IMR-90 (cell line): Measurements from ENCODE around the gene ANK3. TPM values are rescaled to one million over a fixed set of nuclear protein-coding genes. Genes with fewer than 3 reads are reported as not detected.

Experiments
- ATAC-seq: fragments of 200-7000 bp; cut with Tn5 transposase; 2 replicates; pipeline ENCODE4 v1.9.1; 2020; ENCODE audit warnings: low read depth, mild to moderate bottlenecking, moderate library complexity
- BruUV-seq: library from RNA; stranded (reverse); fragments of 400-500 nt; replicated peaks from 2 replicates; lab custom pipeline; 2021; lab: Mats Ljungman, UMichigan
- CTCF ChIA-PET: fragments of 300-600 bp; formaldehyde crosslinking; extraction: SDS; loops from one replicate; lab custom pipeline; 2021; ENCODE audit warnings: antibody characterized with exemption; lab: Yijun Ruan, JAX
- POLR2A ChIA-PET: fragments of 300-600 bp; sonication (Branson Sonifier 250); formaldehyde crosslinking; loops from one replicate; lab custom pipeline; 2022; ENCODE audit warnings: antibody characterized with exemption; ENCODE audit not compliant: unreplicated experiment; lab: Charles Lee
- DNase-seq: peaks from one replicate; pipeline ENCODE4 v3.0.0; 2013
- H2AFZ ChIP-seq: replicated peaks from 2 replicates; pipeline ENCODE3; 2013; ENCODE audit warnings: low read length, mild to moderate bottlenecking; ENCODE audit not compliant: poor library complexity
- H2AK5ac ChIP-seq: 2 replicates; pipeline ENCODE4 v1.6.1; 2013; ENCODE audit warnings: low read depth, low read length, inconsistent platforms
- H2AK9ac ChIP-seq: replicated peaks from 2 replicates; pipeline ENCODE3; 2013; ENCODE audit warnings: mild to moderate bottlenecking, low read depth, low read length, moderate library complexity; ENCODE audit not compliant: poor library complexity
- H2BK120ac ChIP-seq: 2 replicates; pipeline ENCODE4 v1.6.1; 2013; ENCODE audit warnings: low read depth, low read length, inconsistent platforms
- H2BK15ac ChIP-seq: 3 replicates; pipeline ENCODE4 v1.6.1; 2013; ENCODE audit warnings: low read depth, low read length, inconsistent platforms
- H2BK20ac ChIP-seq: 2 replicates; pipeline ENCODE4 v1.6.1; 2013; ENCODE audit warnings: low read depth, mild to moderate bottlenecking, inconsistent platforms, low read length, moderate library complexity
- H2BK5ac ChIP-seq: 2 replicates; pipeline ENCODE4 v1.6.1; 2013; ENCODE audit warnings: mild to moderate bottlenecking, low read depth, low read length, inconsistent platforms; ENCODE audit not compliant: poor library complexity, severe bottlenecking
- H3K14ac ChIP-seq: replicated peaks from 2 replicates; pipeline ENCODE4 v1.6.1; 2013; ENCODE audit warnings: low read depth, low read length, inconsistent platforms
- H3K18ac ChIP-seq: 2 replicates; pipeline ENCODE4 v1.6.1; 2013; ENCODE audit warnings: low read depth, low read length, control low read depth
- H3K23ac ChIP-seq: 2 replicates; pipeline ENCODE4 v1.6.1; 2013; ENCODE audit warnings: low read depth, low read length, inconsistent platforms
- H3K27ac ChIP-seq: 2 replicates; pipeline ENCODE4 v1.5.1; 2013; ENCODE audit warnings: mild to moderate bottlenecking, control low read depth, low read length; ENCODE audit not compliant: insufficient read depth
- H3K27me3 ChIP-seq: 2 replicates; pipeline ENCODE4 v1.6.1; 2013; ENCODE audit warnings: low read length; ENCODE audit not compliant: control insufficient read depth, insufficient read depth
- H3K36me3 ChIP-seq: 2 replicates; pipeline ENCODE4 v1.6.1; 2013; ENCODE audit warnings: low read length, mixed read lengths; ENCODE audit not compliant: control insufficient read depth, insufficient read depth
- H3K4ac ChIP-seq: 2 replicates; pipeline ENCODE4 v1.6.1; 2013; ENCODE audit warnings: low read depth, low read length, inconsistent platforms
- H3K4me1 ChIP-seq: 2 replicates; pipeline ENCODE4 v1.6.1; 2013; ENCODE audit warnings: low read length, mixed read lengths; ENCODE audit not compliant: control insufficient read depth, insufficient read depth
- H3K4me2 ChIP-seq: 2 replicates; pipeline ENCODE4 v1.6.1; 2013; ENCODE audit warnings: low read depth, mild to moderate bottlenecking, control low read depth, low read length, moderate library complexity
- H3K4me3 ChIP-seq: 2 replicates; pipeline ENCODE4 v1.5.1; 2013; ENCODE audit warnings: low read depth, mild to moderate bottlenecking, control low read depth, low read length, moderate library complexity; ENCODE audit not compliant: insufficient read depth
- H3K56ac ChIP-seq: 2 replicates; pipeline ENCODE4 v1.6.1; 2013; ENCODE audit warnings: low read length, inconsistent platforms; ENCODE audit not compliant: insufficient read depth; ENCODE audit errors: extremely low read depth
- H3K79me1 ChIP-seq, 2 experiments: 2 replicates each; pipeline ENCODE4 v1.6.1; 2013; ENCODE audit warnings: low read length in 2 of 2, inconsistent platforms in 1 of 2, low read depth in 1 of 2
- H3K9ac ChIP-seq: 2 replicates; pipeline ENCODE4 v1.6.1; 2013; ENCODE audit warnings: low read depth, low read length, control low read depth
- H3K9me1 ChIP-seq: 2 replicates; pipeline ENCODE4 v1.6.1; 2013; ENCODE audit warnings: low read length, inconsistent platforms; ENCODE audit not compliant: insufficient read depth
- H3K9me3 ChIP-seq: 2 replicates; pipeline ENCODE4 v1.6.1; 2013; ENCODE audit warnings: low read length; ENCODE audit not compliant: control insufficient read depth, insufficient read depth
- H4K20me1 ChIP-seq: 2 replicates; pipeline ENCODE4 v1.6.1; 2013; ENCODE audit warnings: low read length, inconsistent platforms; ENCODE audit not compliant: insufficient read depth
- H4K5ac ChIP-seq: 2 replicates; pipeline ENCODE4 v1.6.1; 2013; ENCODE audit warnings: mild to moderate bottlenecking, low read depth, low read length, control low read depth
- H4K8ac ChIP-seq, 2 experiments: 2 replicates each; pipeline ENCODE4 v1.6.1; 2013; ENCODE audit warnings: low read depth in 2 of 2, low read length in 2 of 2, control low read depth in 1 of 2, inconsistent platforms in 1 of 2
- H4K91ac ChIP-seq: 2 replicates; pipeline ENCODE4 v1.6.1; 2013; ENCODE audit warnings: low read depth, low read length, inconsistent platforms; ENCODE audit not compliant: insufficient read depth
- BHLHE40 ChIP-seq: fragments of 150-350 bp; IDR thresholded peaks from 2 replicates; pipeline ENCODE4 v1.6.1; 2016; ENCODE audit warnings: mild to moderate bottlenecking, low read depth, low read length
- CEBPB ChIP-seq: IDR thresholded peaks from 2 replicates; pipeline ENCODE4 v1.6.1; 2012; ENCODE audit warnings: low read depth, low read length, improper control_type of control experiment
- ELK1 ChIP-seq: fragments of 150-350 bp; IDR thresholded peaks from 2 replicates; pipeline ENCODE4 v1.6.1; 2016; ENCODE audit warnings: low read depth, mild to moderate bottlenecking, low read length, moderate library complexity, borderline replicate concordance
- MAFK ChIP-seq: IDR thresholded peaks from 2 replicates; pipeline ENCODE4 v1.6.1; 2012; ENCODE audit warnings: low read depth, low read length, improper control_type of control experiment
- MAZ ChIP-seq: IDR thresholded peaks from 2 replicates; pipeline ENCODE4 v1.6.1; 2012; ENCODE audit warnings: low read depth, mild to moderate bottlenecking, low read length, improper control_type of control experiment, moderate library complexity, borderline replicate concordance
- POLR2A ChIP-seq: IDR thresholded peaks from 2 replicates; pipeline ENCODE4 v1.6.1; 2012; ENCODE audit warnings: mild to moderate bottlenecking, low read depth, low read length
- RAD21 ChIP-seq: IDR thresholded peaks from 2 replicates; pipeline ENCODE4 v1.6.1; 2012; ENCODE audit warnings: low read length, improper control_type of control experiment
- RFX5 ChIP-seq: IDR thresholded peaks from 2 replicates; pipeline ENCODE4 v1.8.0; 2012; ENCODE audit warnings: low read depth, mild to moderate bottlenecking, low read length, moderate library complexity
- USF2 ChIP-seq: fragments of 150-350 bp; IDR thresholded peaks from 2 replicates; pipeline ENCODE4 v1.6.1; 2017; ENCODE audit warnings: mild to moderate bottlenecking, antibody characterized with exemption, low read length, low read depth
- WGBS, 2 experiments: methylation state at CpG; one replicate each; pipeline versions ENCODE4 v1.1.5 to v1.1.7; 2013; ENCODE audit warnings: missing lambda C conversion rate in 2 of 2; ENCODE audit not compliant: insufficient read length in 1 of 2; ENCODE audit errors: extremely low coverage in 2 of 2; 5-methylcytosine and 5-hydroxymethylcytosine counted together
- dilution Hi-C: fragments of 300-500 bp; cut with HindIII; formaldehyde crosslinking; loops from one replicate; pipeline ENCODE4 v1.14.3; 2018; ENCODE audit warnings: low sequenced_read_pairs; ENCODE audit not compliant: unreplicated experiment
- in situ Hi-C: fragments of 300-500 bp; cut with MboI; formaldehyde crosslinking; loops from 3 replicates; pipeline ENCODE4 v1.14.3; 2019; ENCODE audit warnings: low sequenced_read_pairs, inconsistent platforms, mixed read lengths
- intact Hi-C: fragments of 100-400 bp; cut with micrococcal nuclease; formaldehyde crosslinking; loops from 2 replicates; pipeline ENCODE4 v1.10.0; 2022
- polyA plus RNA-seq, 3 experiments: library from polyadenylated mRNA; depleted of rRNA; stranded (reverse); fragments of >200 nt; gene quantifications; 2 replicates each; pipeline ENCODE4 v1.2.3, GENCODE V29; 2012; ENCODE audit warnings: low replicate concordance in 1 of 3
- total RNA-seq: library from RNA; depleted of rRNA; stranded (reverse); fragments of >200 nt; gene quantifications from 2 replicates; pipeline ENCODE4 v1.2.3, GENCODE V29; 2012

Gene ANK3
- total and polyA plus RNA-seq, 2 of the 4 experiments (the other 2 are of a cell fraction), result 0.63 to 1.8 TPM

GRCh38 chr10:60200682-60201053 is 189.0 kb downstream of the ANK3 start:
- Histone ChIP-seq H3K23ac (no peak overlapping the region), H3K4ac (no peak overlapping the region), H4K91ac (no peak overlapping the region), H4K8ac (no peak overlapping the region), H2AK5ac (no peak overlapping the region), H3K27ac (no peak overlapping the region), H4K5ac (no peak overlapping the region), H4K20me1 (no peaks in the 10 kb centered on the region), H3K56ac (no peak overlapping the region), H2BK120ac (no peak overlapping the region), H3K18ac (no peak overlapping the region), H3K4me1 (no peaks in the 10 kb centered on the region), H3K36me3 (no peaks in the 10 kb centered on the region), H2BK20ac (no peak overlapping the region), H2BK5ac (no peak overlapping the region), H3K4me3 (no peak overlapping the region), H3K9ac (no peak overlapping the region), H2AFZ (no peak overlapping the region), H3K4me2 (no peak overlapping the region), H2BK15ac (no peak overlapping the region), H3K9me3 (no peaks in the 10 kb centered on the region), H2AK9ac (no peak overlapping the region), H3K79me1 (no peaks in the 10 kb centered on the region), H3K14ac (no peak overlapping the region), H3K9me1 (no peaks in the 10 kb centered on the region), H3K27me3 (peaks cover 17% of the 10 kb centered on the region)
- BruUV-seq, result no TSS peak
- in situ Hi-C loops (loop anchor here (5.0 to 25.0 kb wide), 2 partner anchors 237 to 563 kb away; no protein-coding TSS in a partner anchor), dilution Hi-C loops (no loop called here), intact Hi-C loops (loop anchor here (10.0 kb wide), 2 partner anchors 444 to 966 kb away; no protein-coding TSS in a partner anchor)
- DNase-seq (no peak), ATAC-seq (no peak)
- ChIA-PET CTCF (no interaction called here), POLR2A (no interaction called here)
- 40% methylated on average over 1 of the region's 1 CpG; no CpG with 5 or more reads in 1 of the 2 experiments for WGBS, 2 experiments
- TF ChIP-seq BHLHE40 (no peak), ELK1 (no peak), CEBPB (no peak), MAFK (no peak), POLR2A (no peak), RAD21 (no peak), MAZ (no peak), RFX5 (no peak), USF2 (no peak)
